Activated T-helper 1 cell treated with anti-CD3 and anti-CD28 coated beads, Interleukin-2, amount 50 U/mL, for 16 hours (primary cell): Measurements from ENCODE around the gene MAPK12.

Experiments used
- DNase-seq, 2 donors: peaks; one replicate each; pipeline ENCODE4 v3.0.0-alpha.2; 2020; ENCODE audit warnings: low read depth in 1 of 2, low spot score in 1 of 2

MAPK12 gene

GRCh38 chr22:50261615-50262459 is at the start of gene MAPK12:
Gene MAPK12 (minus strand): TSS chr22:50261683. CDS start chr22:50261509, 174 bp downstream.
- no peak for DNase-seq

DNA sequence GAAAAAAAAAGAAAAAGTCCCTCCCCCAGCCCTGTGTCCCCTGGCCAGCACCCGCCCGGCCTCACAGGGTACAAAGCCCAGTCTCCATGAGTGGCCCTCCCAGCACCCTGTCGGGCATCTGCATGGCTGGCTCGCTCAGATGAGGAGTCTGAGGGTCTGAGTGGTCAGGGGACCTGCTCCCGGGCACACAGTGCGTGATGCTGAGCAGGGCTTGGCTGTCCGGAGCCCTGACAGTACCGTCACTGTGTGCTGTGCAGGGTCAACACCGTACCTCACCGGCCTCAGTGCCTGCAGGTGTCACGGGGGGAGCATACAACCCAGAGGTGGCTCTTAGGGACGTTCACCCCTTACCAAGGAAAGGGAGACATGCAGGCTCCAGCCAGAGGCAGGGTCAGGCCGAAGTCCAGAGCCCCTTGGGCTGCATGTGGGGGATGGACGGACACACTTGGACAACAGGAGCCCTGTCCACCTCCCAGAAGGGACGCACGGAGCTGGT is 49.5 kb upstream of the MAPK12 start:
- DNase-seq, result no peak

DNA sequence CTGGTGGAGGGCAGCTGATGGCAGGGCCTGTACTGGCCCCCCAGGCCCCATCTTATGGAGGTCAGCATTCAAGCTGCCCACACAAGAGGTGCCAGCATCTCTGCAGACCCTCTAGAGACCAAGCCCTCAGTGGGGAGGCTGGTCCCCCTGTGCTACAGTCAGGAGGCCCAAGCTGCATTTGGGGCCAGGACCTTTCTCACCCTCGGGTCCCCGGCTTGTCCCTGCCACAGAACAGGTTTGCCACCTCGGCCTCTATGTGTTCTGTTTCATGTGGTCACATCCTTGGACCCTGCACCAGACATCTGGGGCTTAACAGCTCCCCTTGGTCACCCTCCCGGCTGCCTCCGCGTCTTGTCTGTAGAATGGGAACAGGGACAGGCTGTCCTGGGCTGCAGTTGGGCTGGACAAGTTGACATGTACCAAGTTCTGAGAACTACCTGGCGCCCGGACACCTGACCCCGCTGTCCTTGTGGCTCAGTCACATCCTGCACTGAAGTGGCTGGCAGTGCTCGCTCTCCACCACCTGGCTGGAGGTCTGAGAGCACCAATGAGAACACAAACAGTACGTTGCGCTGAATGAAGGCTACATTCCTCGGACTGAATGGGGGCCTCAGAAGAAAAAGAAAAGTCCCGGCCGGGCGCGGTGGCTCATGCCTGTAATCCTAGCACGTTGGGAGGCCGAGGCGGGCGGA is 48.7 kb upstream of the MAPK12 start:
- DNase-seq, result no peak

- no peak for DNase-seq
Measured at GRCh38 chr22:50309601-50309991, 48.1 kb upstream of the MAPK12 start.

DNA sequence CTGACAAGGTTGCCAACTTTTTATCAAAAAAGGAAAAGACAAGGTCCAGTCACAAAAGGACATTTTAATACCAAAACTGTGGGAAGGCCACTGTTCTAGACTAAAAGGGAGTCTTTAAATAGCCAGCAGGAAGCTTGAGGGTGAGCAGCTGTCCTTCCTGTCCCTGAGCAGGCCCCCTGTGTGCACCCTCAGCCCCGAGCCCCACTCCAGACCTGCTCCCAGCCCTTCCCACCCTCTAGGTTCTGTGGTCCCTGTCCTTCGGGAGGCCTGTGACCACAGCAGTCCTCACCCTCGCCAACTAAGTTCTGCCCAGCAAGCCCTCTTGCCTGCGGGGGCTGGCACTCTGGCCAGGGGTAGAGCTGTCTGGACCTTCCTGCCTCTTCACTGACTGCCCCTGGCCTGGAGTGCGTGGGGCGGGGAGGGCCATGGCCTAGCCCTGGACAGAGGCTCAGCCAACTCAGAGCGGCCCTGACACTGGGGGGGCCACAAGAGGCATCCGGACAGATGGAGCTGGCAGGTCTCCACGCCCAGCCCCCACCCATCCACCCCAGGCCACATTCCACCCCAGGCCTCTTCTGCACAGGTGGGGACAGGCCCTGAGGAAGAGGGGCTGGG is 47.6 kb upstream of the MAPK12 start:
- DNase-seq, result no peak

DNA sequence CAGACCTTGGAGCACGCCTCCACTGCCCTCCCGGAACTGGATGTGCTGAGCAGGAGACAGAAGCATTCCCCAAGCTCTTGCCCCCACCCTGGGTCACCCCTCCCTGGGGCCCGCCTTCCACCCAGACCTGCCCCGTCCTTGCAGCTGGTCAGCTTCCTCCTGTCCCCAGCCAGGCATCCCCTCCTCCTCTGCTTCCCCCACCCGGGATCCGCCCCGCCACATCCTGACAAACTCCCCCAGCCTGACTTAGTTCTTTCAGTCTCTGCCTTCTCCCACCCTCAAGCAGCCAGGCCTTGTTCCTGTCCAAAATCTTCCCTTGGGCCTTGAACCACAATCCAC is 47.1 kb upstream of the MAPK12 start:
- DNase-seq, result no peak

- no peak for DNase-seq
Measured at GRCh38 chr22:50307890-50308596, 46.6 kb upstream of the MAPK12 start.

- no peak for DNase-seq
Measured at GRCh38 chr22:50306753-50307749, 45.6 kb upstream of the MAPK12 start, which contains the start of gene PLXNB2. Gene PLXNB2 (minus strand): TSS chr22:50307646. CDS start chr22:50290584, 17,062 bp downstream.

DNA sequence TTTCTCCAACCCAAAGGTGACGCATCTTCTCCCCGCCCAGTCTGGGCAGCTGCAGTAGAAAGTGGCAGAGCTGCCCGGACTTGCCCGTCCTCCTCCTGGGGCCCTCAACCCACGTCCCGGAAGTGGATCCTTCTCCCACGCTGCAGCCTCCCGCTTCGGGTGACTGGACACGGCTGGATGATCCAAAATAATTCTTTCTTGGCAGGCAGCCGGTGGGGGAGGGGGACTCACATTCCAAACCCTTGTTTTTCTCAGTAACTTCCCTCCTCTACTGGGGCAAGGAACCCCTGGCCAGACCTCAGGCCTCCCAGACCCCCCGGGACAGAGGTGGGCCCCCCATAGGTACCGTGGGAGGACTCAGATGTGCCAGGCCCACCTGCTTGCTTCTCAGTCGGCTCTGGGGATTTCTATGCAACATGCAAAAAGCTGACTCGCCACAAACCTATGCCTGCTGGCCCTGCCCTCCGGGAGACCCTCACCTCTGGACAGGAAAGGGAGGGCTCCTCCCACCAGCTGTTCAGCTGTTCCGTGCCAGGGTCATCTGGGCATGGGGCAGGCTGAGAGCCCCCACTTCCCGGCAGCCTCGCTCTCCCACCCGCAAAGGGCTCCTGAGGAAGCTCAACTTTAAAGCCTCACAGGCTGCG is 44.6 kb upstream of the MAPK12 start:
- no peak for DNase-seq

GRCh38 chr22:50305393-50305922 is 44.0 kb upstream of the MAPK12 start:
- DNase-seq, result no peak

DNA sequence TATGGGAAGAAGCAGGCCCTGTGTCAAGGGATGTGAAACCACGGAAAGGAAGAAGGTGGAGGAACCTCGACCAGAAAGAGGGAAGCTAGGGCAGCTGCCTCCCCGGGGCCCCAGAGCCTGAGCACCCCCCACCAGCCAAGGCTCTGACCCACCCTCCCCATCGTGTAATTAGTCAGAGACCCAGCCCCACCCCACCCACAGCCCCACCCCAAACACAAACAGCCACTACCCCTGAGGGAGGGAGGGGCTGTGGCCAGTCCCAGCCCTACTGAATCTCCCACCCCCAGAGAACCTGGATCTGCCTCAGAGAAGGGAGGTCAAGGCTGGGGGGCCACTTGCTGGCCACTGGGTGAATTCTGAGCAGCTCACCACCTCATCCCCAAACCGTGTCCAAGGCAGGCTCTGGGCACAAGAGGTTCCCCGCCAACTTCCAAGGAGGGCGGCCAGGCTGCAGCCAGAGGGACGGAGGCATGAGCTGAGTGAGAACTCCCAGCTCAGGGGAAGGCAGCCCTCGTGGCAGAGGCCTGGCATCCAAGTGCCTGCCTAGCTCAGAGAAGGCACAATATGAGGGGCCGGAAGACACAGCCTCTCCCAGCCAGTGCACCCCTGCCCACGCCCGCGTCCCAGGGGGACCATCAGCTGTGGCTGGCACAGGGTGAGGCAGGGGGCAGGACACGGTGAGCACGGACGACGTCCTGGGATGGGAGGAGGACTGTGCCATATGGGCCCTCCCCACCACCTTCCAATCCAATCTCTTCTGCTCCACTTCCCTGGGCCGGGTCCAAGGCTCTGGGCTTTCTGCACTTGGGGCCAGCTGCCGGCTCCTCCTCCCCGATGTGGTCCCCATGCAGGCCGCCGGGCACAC is 43.3 kb upstream of the MAPK12 start:
- DNase-seq, result no peak

- no peak for DNase-seq
Measured at GRCh38 chr22:50303848-50304527, 42.5 kb upstream of the MAPK12 start.

DNA sequence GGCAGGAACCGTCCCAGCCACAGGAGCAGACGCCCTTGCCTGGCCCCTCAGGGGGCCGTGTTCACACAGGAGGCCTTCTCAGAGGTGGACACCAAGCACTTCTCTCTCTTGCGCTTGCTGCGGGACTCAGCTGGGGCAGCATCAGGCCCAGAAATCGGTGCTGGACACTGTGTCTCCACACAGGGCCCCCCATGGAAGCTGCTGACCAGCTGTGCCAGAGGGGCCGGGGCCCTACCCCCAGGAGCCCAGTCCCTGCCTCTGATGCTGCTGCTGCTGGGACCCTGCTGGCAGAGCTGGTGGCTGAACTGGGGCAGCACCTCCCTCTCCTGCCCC is 42.0 kb upstream of the MAPK12 start:
- no peak for DNase-seq

DNA sequence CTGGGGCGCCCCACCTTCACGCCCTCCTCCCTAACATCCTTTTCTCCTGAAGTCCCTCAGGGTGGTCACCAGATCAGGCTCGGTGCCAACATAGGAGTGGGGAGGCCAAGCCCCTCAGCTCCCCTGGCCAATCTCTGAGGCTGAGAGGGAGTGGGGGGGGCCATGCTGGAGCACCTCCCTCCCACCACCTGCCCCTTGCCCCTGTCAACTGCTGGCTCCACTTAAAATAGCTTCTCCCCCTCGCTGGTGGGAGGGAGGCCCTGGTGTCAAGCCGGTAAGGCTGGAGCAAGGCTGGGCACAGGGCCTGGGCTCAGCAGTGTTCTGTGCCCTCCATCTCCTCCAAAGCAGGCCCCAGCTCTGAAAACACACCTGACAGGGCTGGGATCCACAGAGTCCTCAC is 41.1 kb upstream of the MAPK12 start:
- no peak for DNase-seq

DNA sequence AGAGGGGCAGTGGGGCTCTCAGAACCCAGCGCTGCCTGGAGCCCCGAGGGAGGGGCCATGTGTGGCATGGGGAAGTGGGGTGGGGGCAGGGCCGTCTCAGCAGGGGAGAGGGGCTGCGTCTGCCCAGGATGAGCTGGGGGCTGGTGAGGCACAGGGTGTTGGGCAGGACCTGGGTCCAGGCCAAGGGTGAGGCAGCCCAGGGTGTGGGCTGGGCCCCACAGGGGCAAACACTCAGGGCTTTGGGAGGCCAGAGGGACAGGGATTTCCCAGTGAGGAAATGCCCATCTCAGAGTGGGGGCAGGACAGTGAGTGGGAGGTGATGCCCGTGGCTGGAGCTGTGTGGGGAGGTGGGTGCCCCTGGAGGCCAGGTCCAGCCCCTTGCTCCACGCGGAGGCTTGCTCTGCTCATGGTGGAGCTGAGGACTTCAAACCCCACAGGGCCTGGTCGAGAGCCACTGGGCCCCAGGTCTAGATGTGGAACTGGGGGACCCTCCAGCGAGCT is 40.6 kb upstream of the MAPK12 start:
- DNase-seq, result no peak

DNA sequence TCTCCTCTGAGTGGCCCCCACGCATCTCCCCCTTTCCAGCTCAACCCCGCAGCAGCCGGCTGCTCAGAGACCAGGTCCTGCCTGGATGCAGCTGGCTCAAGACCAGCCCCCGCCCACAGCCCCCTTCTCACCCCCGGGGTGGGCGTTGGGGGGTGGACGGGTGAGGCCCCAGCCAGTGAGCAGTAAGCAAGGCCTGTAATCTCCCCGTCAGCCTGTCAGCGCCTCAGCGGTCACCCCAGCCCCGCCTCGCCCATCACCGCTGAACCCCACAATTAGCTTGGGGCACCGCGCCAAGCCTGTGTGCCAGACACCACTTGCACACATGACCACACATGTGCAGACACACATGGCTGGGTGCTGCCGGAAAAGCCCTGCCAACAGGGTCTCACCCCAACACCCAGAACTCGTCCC is 40.1 kb upstream of the MAPK12 start:
- DNase-seq, result no peak

GRCh38 chr22:50300620-50301257 is 39.3 kb upstream of the MAPK12 start:
- no peak for DNase-seq
